ENCODE data around the gene FAM72B.
"Not testable (repeated sequence)": the region's sequence is repeated elsewhere in the genome, so short reads cannot be mapped to it uniquely, and the experiment has no call there.

FAM72B gene

GRCh38 chr1:121168152-121168668 is 15.9 kb downstream of the FAM72B start:
- no CpG with 5 or more reads among the region's 3 CpGs for WGBS (ENCODE audit: extremely low coverage, insufficient coverage, insufficient read length)
- H2BK12ac ChIP-seq (ENCODE audit: low read length); H4K8ac ChIP-seq (ENCODE audit: low read depth, low read length); H2BK120ac ChIP-seq (ENCODE audit: insufficient read depth, low read length, poor library complexity); H3K18ac ChIP-seq (ENCODE audit: low read length); H2BK5ac ChIP-seq (ENCODE audit: low read depth, low read length, poor library complexity); H3K9me3 ChIP-seq (ENCODE audit: insufficient read depth, low read depth, low read length); H3K4me1 ChIP-seq (ENCODE audit: control insufficient read depth in 1 of 2, insufficient read depth in 2 of 2, low read length in 2 of 2); H3K27me3 ChIP-seq (ENCODE audit: insufficient read depth, low read length); H4K91ac ChIP-seq (ENCODE audit: low read depth, low read length); H3K14ac ChIP-seq (ENCODE audit: low read length); H2AK5ac ChIP-seq (ENCODE audit: low read length); H3K79me2 ChIP-seq (ENCODE audit: control insufficient read depth, insufficient read depth, low read length, poor library complexity); H3K4ac ChIP-seq (ENCODE audit: low read depth, low read length); H3K9ac ChIP-seq (ENCODE audit: low read length); H4K12ac ChIP-seq (ENCODE audit: low read depth, low read length); H3K4me3 ChIP-seq (ENCODE audit: low read depth, low read length); H3K79me1 ChIP-seq (ENCODE audit: low read length); H2AFZ ChIP-seq (ENCODE audit: insufficient read depth, low read length, poor library complexity); H3K27ac ChIP-seq (ENCODE audit: low read depth, low read length); H3K36me3 ChIP-seq (ENCODE audit: control insufficient read depth in 1 of 2, insufficient read depth in 2 of 2, low read length in 2 of 2); H3K23ac ChIP-seq (ENCODE audit: low read length); DNase-seq; H3K4me2 ChIP-seq (ENCODE audit: low read length): not testable (repeated sequence)

- H3K4me1 ChIP-seq (ENCODE audit: control insufficient read depth in 1 of 2, insufficient read depth in 2 of 2, low read length in 2 of 2); H3K14ac ChIP-seq (ENCODE audit: low read length); H3K79me2 ChIP-seq (ENCODE audit: control insufficient read depth, insufficient read depth, low read length, poor library complexity); H3K36me3 ChIP-seq (ENCODE audit: control insufficient read depth in 1 of 2, insufficient read depth in 2 of 2, low read length in 2 of 2); H3K18ac ChIP-seq (ENCODE audit: low read length); H3K79me1 ChIP-seq (ENCODE audit: low read length); H3K4ac ChIP-seq (ENCODE audit: low read depth, low read length); H3K27ac ChIP-seq (ENCODE audit: low read depth, low read length); H3K9me3 ChIP-seq (ENCODE audit: insufficient read depth, low read depth, low read length); H2BK120ac ChIP-seq (ENCODE audit: insufficient read depth, low read length, poor library complexity); H4K8ac ChIP-seq (ENCODE audit: low read depth, low read length); H4K12ac ChIP-seq (ENCODE audit: low read depth, low read length); H4K91ac ChIP-seq (ENCODE audit: low read depth, low read length); H3K9ac ChIP-seq (ENCODE audit: low read length); H3K23ac ChIP-seq (ENCODE audit: low read length); H2AK5ac ChIP-seq (ENCODE audit: low read length); H2BK12ac ChIP-seq (ENCODE audit: low read length); H3K4me3 ChIP-seq (ENCODE audit: low read depth, low read length); H3K4me2 ChIP-seq (ENCODE audit: low read length); H2BK5ac ChIP-seq (ENCODE audit: low read depth, low read length, poor library complexity); H3K27me3 ChIP-seq (ENCODE audit: insufficient read depth, low read length); H2AFZ ChIP-seq (ENCODE audit: insufficient read depth, low read length, poor library complexity): not testable (repeated sequence)
- no CpG with 5 or more reads among the region's 2 CpGs for WGBS (ENCODE audit: extremely low coverage, insufficient coverage, insufficient read length)
- DNase-seq = peak; percentile 0 to 66
Observed at GRCh38 chr1:121167225-121167738, 16.9 kb downstream of the FAM72B start.

DNA sequence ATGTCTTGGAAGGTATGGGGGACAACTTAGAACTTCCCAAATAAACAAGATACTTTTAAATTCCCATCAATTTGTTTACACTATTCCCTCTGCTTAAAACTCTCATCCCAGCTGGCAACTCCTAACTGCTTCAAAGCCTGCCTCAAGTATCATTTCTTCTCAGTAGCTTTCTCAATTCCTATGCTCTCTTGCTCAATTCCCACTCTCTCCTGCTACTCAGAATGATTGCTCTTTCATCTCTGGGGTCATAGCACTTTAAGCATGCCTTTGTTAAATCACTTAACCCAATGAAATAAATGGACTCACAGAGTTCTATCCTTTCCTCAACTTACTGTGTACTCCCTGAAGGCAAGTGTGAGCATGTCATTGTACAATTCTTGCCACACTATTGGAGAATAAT is 18.8 kb downstream of the FAM72B start:
- not testable (repeated sequence) for H3K4me2 ChIP-seq (ENCODE audit: low read length)

DNA sequence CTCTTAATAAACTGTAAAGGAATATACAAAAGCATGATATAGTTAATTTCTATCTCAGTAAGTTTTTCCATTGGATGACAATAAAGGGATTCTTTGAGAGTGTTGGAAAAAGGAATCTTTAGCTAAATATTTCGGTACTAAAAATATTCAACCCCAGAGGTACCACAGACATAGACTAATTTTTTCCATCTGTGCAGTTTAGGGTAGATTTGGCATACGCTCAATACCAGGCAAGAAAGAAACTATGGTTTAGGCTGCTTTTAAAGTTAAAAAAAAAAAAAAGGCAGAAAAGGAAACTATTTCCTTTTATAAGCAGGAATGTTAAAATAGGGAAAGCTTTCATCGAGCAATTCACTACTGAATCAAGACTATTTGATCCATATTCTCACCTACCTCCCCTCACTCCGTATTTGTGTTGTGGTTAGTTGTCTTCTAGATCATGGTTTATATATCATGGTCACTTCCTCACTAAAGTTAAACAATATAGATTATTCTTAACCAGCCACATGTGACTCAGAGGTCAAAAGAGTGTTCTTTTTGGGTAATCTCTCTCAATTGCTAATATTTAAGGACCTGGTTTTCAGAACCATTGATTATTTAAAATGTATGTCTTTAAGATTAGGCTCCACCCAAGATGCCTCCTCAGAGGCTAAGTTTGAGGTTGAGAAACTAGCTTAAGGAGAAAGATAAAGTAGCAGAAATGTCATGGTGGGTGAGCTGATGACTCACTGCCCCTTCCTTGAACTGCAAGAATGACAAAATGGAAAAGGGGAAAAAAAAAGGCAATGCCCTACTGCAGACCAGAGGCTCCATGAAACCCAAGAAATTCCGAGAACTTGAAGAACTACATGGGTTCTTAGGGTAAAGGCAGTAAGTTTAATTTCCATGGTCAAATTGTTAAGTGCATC is 20.0 kb downstream of the FAM72B start:
- not testable (repeated sequence) for H3K9me3 ChIP-seq (ENCODE audit: insufficient read depth, low read depth, low read length); H4K8ac ChIP-seq (ENCODE audit: low read depth, low read length); H2BK5ac ChIP-seq (ENCODE audit: low read depth, low read length, poor library complexity); H3K36me3 ChIP-seq (ENCODE audit: control insufficient read depth in 1 of 2, insufficient read depth in 2 of 2, low read length in 2 of 2); H3K4me2 ChIP-seq (ENCODE audit: low read length); H3K79me2 ChIP-seq (ENCODE audit: control insufficient read depth, insufficient read depth, low read length, poor library complexity); H3K18ac ChIP-seq (ENCODE audit: low read length); H3K79me1 ChIP-seq (ENCODE audit: low read length); H3K14ac ChIP-seq (ENCODE audit: low read length); H3K9ac ChIP-seq (ENCODE audit: low read length); H3K4me3 ChIP-seq (ENCODE audit: low read depth, low read length); H2BK120ac ChIP-seq (ENCODE audit: insufficient read depth, low read length, poor library complexity); H3K4ac ChIP-seq (ENCODE audit: low read depth, low read length); H4K91ac ChIP-seq (ENCODE audit: low read depth, low read length); H4K12ac ChIP-seq (ENCODE audit: low read depth, low read length); H3K4me1 ChIP-seq (ENCODE audit: control insufficient read depth in 1 of 2, insufficient read depth in 2 of 2, low read length in 2 of 2); H3K27me3 ChIP-seq (ENCODE audit: insufficient read depth, low read length); H2AFZ ChIP-seq (ENCODE audit: insufficient read depth, low read length, poor library complexity); H3K23ac ChIP-seq (ENCODE audit: low read length); H3K27ac ChIP-seq (ENCODE audit: low read depth, low read length); H2BK12ac ChIP-seq (ENCODE audit: low read length); H2AK5ac ChIP-seq (ENCODE audit: low read length)
- no CpG with 5 or more reads among the region's 5 CpGs for WGBS (ENCODE audit: extremely low coverage, insufficient coverage, insufficient read length)
- peak; percentile 1 to 33 for DNase-seq

More for the DNA sequence above, 18.8 kb downstream of the FAM72B start:
- DNase-seq = peak in 1 of 2 donors; percentile 7
- not testable (repeated sequence) for H3K9ac ChIP-seq (ENCODE audit: low read length); H3K14ac ChIP-seq (ENCODE audit: low read length); H3K36me3 ChIP-seq (ENCODE audit: control insufficient read depth in 1 of 2, insufficient read depth in 2 of 2, low read length in 2 of 2); H2AK5ac ChIP-seq (ENCODE audit: low read length); H3K9me3 ChIP-seq (ENCODE audit: insufficient read depth, low read depth, low read length); H4K91ac ChIP-seq (ENCODE audit: low read depth, low read length); H2BK5ac ChIP-seq (ENCODE audit: low read depth, low read length, poor library complexity); H3K4ac ChIP-seq (ENCODE audit: low read depth, low read length); H3K4me1 ChIP-seq (ENCODE audit: control insufficient read depth in 1 of 2, insufficient read depth in 2 of 2, low read length in 2 of 2); H3K23ac ChIP-seq (ENCODE audit: low read length); H3K79me1 ChIP-seq (ENCODE audit: low read length); H3K27ac ChIP-seq (ENCODE audit: low read depth, low read length); H3K27me3 ChIP-seq (ENCODE audit: insufficient read depth, low read length); H2AFZ ChIP-seq (ENCODE audit: insufficient read depth, low read length, poor library complexity); H4K8ac ChIP-seq (ENCODE audit: low read depth, low read length); H2BK12ac ChIP-seq (ENCODE audit: low read length); H2BK120ac ChIP-seq (ENCODE audit: insufficient read depth, low read length, poor library complexity); H3K79me2 ChIP-seq (ENCODE audit: control insufficient read depth, insufficient read depth, low read length, poor library complexity); H3K4me3 ChIP-seq (ENCODE audit: low read depth, low read length); H4K12ac ChIP-seq (ENCODE audit: low read depth, low read length); H3K18ac ChIP-seq (ENCODE audit: low read length)
